Ovary (tissue), 9 donors: ENCODE results near the gene DENND4C. TPM values are rescaled to one million over a fixed set of nuclear protein-coding genes. Genes with fewer than 3 reads are reported as not detected.

ENCODE experiments used
- DNase-seq, 5 donors: peaks; one replicate each; pipeline ENCODE4 v3.0.0-alpha.2; 2019 to 2020
- H3K27ac ChIP-seq, 2 donors: fragments of 200-600 bp; one replicate each; pipeline versions ENCODE4 v1.5.1 to v1.8.0; 2019 to 2022
- H3K27me3 ChIP-seq: fragments of 200-600 bp; one replicate; pipeline ENCODE4 v1.8.0; 2022
- H3K36me3 ChIP-seq: fragments of 200-600 bp; sonication (generic); one replicate; pipeline ENCODE4 v1.5.1; 2019
- H3K4me1 ChIP-seq: one replicate; pipeline ENCODE4 v1.8.1; 2013; ENCODE audit warnings: mild to moderate bottlenecking, moderate library complexity; ENCODE audit not compliant: insufficient read depth
- H3K4me3 ChIP-seq: fragments of 200-600 bp; sonication (generic); one replicate; pipeline ENCODE4 v1.5.1; 2017
- H3K9me3 ChIP-seq, 2 donors: fragments of 200-600 bp in 1 of 2; sonication (generic) in 1 of 2; one replicate each; pipeline versions ENCODE4 v1.5.1 to v1.8.1; 2013 to 2019; ENCODE audit warnings: mild to moderate bottlenecking in 1 of 2, moderate library complexity in 1 of 2
- EP300 ChIP-seq: sonication (generic); formaldehyde crosslinking; IDR thresholded peaks from one replicate; pipeline ENCODE4 v1.6.1; 2017; ENCODE audit warnings: antibody characterized with exemption
- POLR2A ChIP-seq: fragments of 450-650 bp; IDR thresholded peaks from one replicate; pipeline ENCODE4 v1.6.1; 2017; ENCODE audit warnings: antibody characterized with exemption, mild to moderate bottlenecking, moderate library complexity
- WGBS, 3 donors: extraction: QIAGEN DNeasy Blood & Tissue Kit in 1 of 3; methylation state at CpG; one replicate each; pipeline versions ENCODE4 v1.1.5 to v1.1.7; 2013 to 2017; 5-methylcytosine and 5-hydroxymethylcytosine counted together
- intact Hi-C, 4 donors: fragments of 100-400 bp; cut with DNase I; formaldehyde crosslinking; loops; one replicate each; pipeline versions ENCODE4 v1.11.0 to v1.15.1; 2022 to 2023
- polyA plus RNA-seq, 2 donors: library from polyadenylated mRNA; stranded (reverse); fragments of 200-250 nt in 1 of 2; fragments of 350-450 nt in 1 of 2; fragmentation: Illumina TruSeq in 1 of 2; extraction: RNeasy Lipid Tissue Mini Kit (QIAGEN cat#74804) in 1 of 2; gene quantifications; one replicate each; pipeline ENCODE4 v1.2.3, GENCODE V29; 2013 to 2014
- total RNA-seq, 7 donors: library from RNA; depleted of rRNA in 2 of 7; stranded (reverse); fragments of >200 nt in 2 of 7; fragmentation: NEBNext Ultra II Directional in 3 of 7; extraction: Animal tissue kit (Norgen Biotek cat#: 25700) in 3 of 7; gene quantifications; one replicate each; pipeline versions ENCODE4 v1.1.0 to v1.2.4, GENCODE V29; 2016 to 2023
- TF ChIP-seq, protein P1 (sequence below), 3 donors: fragments of 450-650 bp in 2 of 3; fragments of 200-600 bp in 1 of 3; IDR thresholded peaks; one replicate each; pipeline versions ENCODE4 v1.5.1 to v1.8.0; 2016 to 2022; ENCODE audit warnings: antibody characterized with exemption in 3 of 3, mild to moderate bottlenecking in 1 of 3
- donor health status: DM: no; HTN: no; CAD: no; lungs with moderate emphysema.
- donor health status: DM: no; HTN: no; CAD: no.
- donor health status: Bipolar disorder and iron deficiency.
- donor health status: DM: yes; HTN: yes; CAD: no.
- donor health status: DM: no; HTN: no; CAD: no.
- donor health status: DM: yes; HTN: yes; CAD: no.

The DENND4C gene
- total and polyA plus RNA-seq, 9 donors: 18.7 to 83.9 (median 58.6) TPM

DNA sequence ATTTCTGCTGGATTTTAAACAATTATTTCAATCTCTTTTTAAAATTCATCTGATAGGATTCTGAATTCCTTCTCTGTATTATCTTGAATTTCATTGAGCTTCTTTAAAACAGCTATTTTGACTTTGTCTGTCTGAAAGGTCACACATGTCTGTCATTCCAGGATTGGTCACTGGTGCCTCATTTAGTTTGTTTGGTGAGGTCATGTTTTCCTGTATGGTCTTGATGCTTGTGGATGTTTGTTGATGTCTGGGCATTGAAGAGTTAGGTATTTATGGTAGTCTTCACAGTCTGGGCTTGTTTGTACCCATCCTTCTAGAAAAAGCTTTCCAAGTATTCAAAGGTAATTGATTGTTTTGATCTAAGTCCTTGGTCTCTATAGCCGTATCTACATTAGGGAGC, 39.1 kb downstream of the DENND4C start:
- no peak for DNase-seq
- Histone ChIP-seq H3K9me3 (no peaks in the 10 kb centered on the region), H3K36me3 (no peaks in the 10 kb centered on the region), H3K4me1 (no peaks in the 10 kb centered on the region), H3K4me3 (no peak overlapping the region), H3K27ac (no peak overlapping the region), H3K27me3 (no peaks in the 10 kb centered on the region)
- 92 to 97% (median 93%) methylated on average over 1 of the region's 1 CpG for WGBS, 3 donors
- TF ChIP-seq, protein P1, sequence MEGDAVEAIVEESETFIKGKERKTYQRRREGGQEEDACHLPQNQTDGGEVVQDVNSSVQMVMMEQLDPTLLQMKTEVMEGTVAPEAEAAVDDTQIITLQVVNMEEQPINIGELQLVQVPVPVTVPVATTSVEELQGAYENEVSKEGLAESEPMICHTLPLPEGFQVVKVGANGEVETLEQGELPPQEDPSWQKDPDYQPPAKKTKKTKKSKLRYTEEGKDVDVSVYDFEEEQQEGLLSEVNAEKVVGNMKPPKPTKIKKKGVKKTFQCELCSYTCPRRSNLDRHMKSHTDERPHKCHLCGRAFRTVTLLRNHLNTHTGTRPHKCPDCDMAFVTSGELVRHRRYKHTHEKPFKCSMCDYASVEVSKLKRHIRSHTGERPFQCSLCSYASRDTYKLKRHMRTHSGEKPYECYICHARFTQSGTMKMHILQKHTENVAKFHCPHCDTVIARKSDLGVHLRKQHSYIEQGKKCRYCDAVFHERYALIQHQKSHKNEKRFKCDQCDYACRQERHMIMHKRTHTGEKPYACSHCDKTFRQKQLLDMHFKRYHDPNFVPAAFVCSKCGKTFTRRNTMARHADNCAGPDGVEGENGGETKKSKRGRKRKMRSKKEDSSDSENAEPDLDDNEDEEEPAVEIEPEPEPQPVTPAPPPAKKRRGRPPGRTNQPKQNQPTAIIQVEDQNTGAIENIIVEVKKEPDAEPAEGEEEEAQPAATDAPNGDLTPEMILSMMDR (IDR thresholded peaks at IDR 0.05): no peak
- no peak for TF ChIP-seq POLR2A
- TF ChIP-seq EP300: no peak
- intact Hi-C loops: no loop called here

DNA sequence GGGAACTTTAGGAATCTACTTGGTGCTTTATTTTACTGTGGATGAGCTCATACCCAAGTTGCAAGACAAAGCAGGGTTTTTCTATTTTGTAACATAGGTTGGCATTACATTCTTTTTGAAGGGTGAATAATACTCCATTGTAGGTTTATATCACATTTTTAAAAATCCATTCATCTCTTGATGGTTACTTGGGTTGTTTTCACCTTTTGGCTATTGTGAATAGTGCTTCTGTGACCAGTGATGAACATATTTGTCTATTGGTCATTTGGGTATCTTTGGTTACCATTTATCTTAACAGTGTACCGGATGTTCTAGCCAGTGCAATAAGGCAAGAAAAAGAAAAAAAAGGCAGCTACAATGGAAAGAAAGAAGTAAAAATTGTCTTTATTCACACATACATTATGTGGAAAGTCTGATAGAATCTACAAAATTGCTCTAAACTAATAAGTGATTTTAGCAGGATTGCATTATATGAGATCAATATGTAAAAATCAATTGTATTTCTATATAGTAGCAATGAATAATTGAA, 40.0 kb downstream of the DENND4C start:
- H3K4me3 ChIP-seq: no peak overlapping the region
- TF ChIP-seq EP300: no peak
- no peak for TF ChIP-seq POLR2A
- TF ChIP-seq, protein P1 (IDR thresholded peaks at IDR 0.05): no peak
- WGBS, 3 donors: 95 to 98% (median 97%) methylated on average over 1 of the region's 1 CpG
- H3K9me3 ChIP-seq: no peaks in the 10 kb centered on the region
- no peaks in the 10 kb centered on the region for H3K4me1 ChIP-seq
- no peaks in the 10 kb centered on the region for H3K36me3 ChIP-seq
- intact Hi-C loops: no loop called here
- H3K27ac ChIP-seq: no peak overlapping the region
- H3K27me3 ChIP-seq: no peaks in the 10 kb centered on the region
- DNase-seq: no peak

DNA sequence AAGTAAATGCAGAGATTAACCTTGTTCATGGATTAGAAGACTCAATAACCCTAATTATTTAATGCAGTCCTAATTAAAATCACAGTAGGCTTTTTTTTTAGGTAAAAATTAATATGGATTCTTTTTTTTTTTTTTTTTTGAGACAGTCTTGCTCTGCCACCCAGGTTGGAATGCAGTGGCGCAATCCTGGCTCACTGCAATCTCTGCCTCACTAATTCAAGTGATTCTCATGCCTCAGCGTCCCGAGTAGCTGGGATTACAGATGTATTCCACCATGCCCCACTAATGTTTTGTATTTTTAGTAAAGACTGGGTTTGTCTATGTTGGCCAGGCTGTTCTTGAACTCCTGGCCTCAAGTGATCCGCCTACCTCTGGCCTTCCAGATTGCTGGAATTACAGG, 40.6 kb downstream of the DENND4C start:
- intact Hi-C loops: no loop called here
- 83 to 100% (median 93%) methylated on average over 4 of the region's 4 CpGs for WGBS, 3 donors
- no peak overlapping the region for H3K4me3 ChIP-seq
- H3K27me3 ChIP-seq: no peaks in the 10 kb centered on the region
- TF ChIP-seq, protein P1 (IDR thresholded peaks at IDR 0.05): no peak
- TF ChIP-seq EP300 (no peak), POLR2A (no peak)
- no peaks in the 10 kb centered on the region for H3K9me3 ChIP-seq
- no peaks in the 10 kb centered on the region for H3K4me1 ChIP-seq
- DNase-seq: no peak
- H3K27ac ChIP-seq: no peak overlapping the region
- H3K36me3 ChIP-seq: no peaks in the 10 kb centered on the region

DNA sequence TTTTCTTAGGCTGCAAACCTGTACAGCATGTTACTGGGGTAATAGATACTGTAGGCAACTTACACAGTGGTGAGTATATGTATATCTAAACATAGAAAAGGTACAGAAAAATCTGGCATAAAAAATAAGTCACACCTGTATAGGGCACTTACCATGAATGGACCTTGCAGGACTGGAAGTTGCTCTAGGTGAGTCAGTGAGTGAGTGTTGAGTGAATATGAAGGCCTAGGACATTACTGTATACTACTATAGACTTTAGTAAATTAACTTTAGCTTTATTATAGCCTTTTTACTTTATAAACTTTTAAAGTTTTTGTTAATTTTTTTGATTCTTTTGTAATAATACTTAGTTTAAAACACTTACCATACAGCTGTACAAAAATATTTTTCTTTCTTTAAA, 51.3 kb downstream of the DENND4C start:
- TF ChIP-seq, protein P1 (IDR thresholded peaks at IDR 0.05): no peak
- no peak for TF ChIP-seq EP300
- TF ChIP-seq POLR2A: no peak
- peaks cover 2% of the 10 kb centered on the region for H3K4me1 ChIP-seq
- DNase-seq: no peak
- H3K9me3 ChIP-seq: no peaks in the 10 kb centered on the region
- H3K36me3 ChIP-seq: no peaks in the 10 kb centered on the region
- H3K27me3 ChIP-seq: no peaks in the 10 kb centered on the region
- H3K4me3 ChIP-seq: no peak overlapping the region
- intact Hi-C loops: loop anchor here in 1 of 4 donors (10.0 kb wide), 1 partner anchor 47 kb away; the partner anchor contains the start of gene DENND4C
- no peak overlapping the region for H3K27ac ChIP-seq
